Ishikawa (cell line): ENCODE data around the gene DPM3.
A peak's percentile ranks its signal among the peaks of the same experiment; 100 is the strongest.

Experiments
- CEBPB ChIP-seq: IDR thresholded peaks from 2 replicates; pipeline ENCODE4 v1.6.1; 2012
- EP300 ChIP-seq: IDR thresholded peaks from 2 replicates; pipeline ENCODE4 v1.6.1; 2012; ENCODE audit warnings: borderline replicate concordance
- FOXM1 ChIP-seq: IDR thresholded peaks from 2 replicates; pipeline ENCODE4 v1.6.1; 2012; ENCODE audit warnings: low read depth, borderline replicate concordance
- MAX ChIP-seq: IDR thresholded peaks from 2 replicates; pipeline ENCODE4 v1.6.1; 2012
- NFIC ChIP-seq: IDR thresholded peaks from 2 replicates; pipeline ENCODE4 v1.6.1; 2012
- RAD21 ChIP-seq: IDR thresholded peaks from 2 replicates; pipeline ENCODE4 v1.6.1; 2012; ENCODE audit warnings: low read depth
- REST ChIP-seq: IDR thresholded peaks from 2 replicates; pipeline ENCODE4 v1.6.1; 2012; ENCODE audit warnings: low read depth, mild to moderate bottlenecking
- TAF1 ChIP-seq: IDR thresholded peaks from 2 replicates; pipeline ENCODE4 v1.6.1; 2012; ENCODE audit warnings: low read depth, mild to moderate bottlenecking
- USF1 ChIP-seq: IDR thresholded peaks from 2 replicates; pipeline ENCODE4 v1.6.1; 2012
- YY1 ChIP-seq: IDR thresholded peaks from 2 replicates; pipeline ENCODE4 v1.6.1; 2012; ENCODE audit warnings: low read depth

- no peak for TF ChIP-seq MAX
- TF ChIP-seq TAF1, result no peak
- TF ChIP-seq USF1, result no peak
- peak; percentile 49; the same call in 1 of the 2 replicates for TF ChIP-seq YY1
- no peak for TF ChIP-seq FOXM1
- TF ChIP-seq NFIC, result no peak
- TF ChIP-seq RAD21, result peak; percentile 69
- no peak for TF ChIP-seq CEBPB
- TF ChIP-seq REST, result no peak
- TF ChIP-seq EP300, result no peak
Measured at GRCh38 chr1:155176544-155177071, 36.3 kb upstream of the DPM3 start.
